PC-3 (cell line): ENCODE results near the gene GMDS. TPM values are rescaled to one million over a fixed set of nuclear protein-coding genes. Genes with fewer than 3 reads are reported as not detected.
A peak's percentile ranks its signal among the peaks of the same experiment; 100 is the strongest.

ENCODE experiments used
- ATAC-seq: fragments of 200-7000 bp; cut with Tn5 transposase; 2 replicates; pipeline ENCODE4 v1.9.1; 2020; ENCODE audit warnings: mild to moderate bottlenecking, moderate library complexity
- BruUV-seq: library from RNA; stranded (reverse); fragments of 400-500 nt; replicated peaks from 2 replicates; lab custom pipeline; 2021; lab: Mats Ljungman, UMichigan
- CTCF ChIA-PET: fragments of 300-600 bp; sonication (Branson Sonifier 250); formaldehyde crosslinking; loops from one replicate; lab custom pipeline; 2022; ENCODE audit warnings: antibody characterized with exemption; lab: Charles Lee
- POLR2A ChIA-PET: fragments of 300-600 bp; sonication (Branson Sonifier 250); formaldehyde crosslinking; loops from one replicate; lab custom pipeline; 2022; ENCODE audit warnings: antibody characterized with exemption; ENCODE audit not compliant: unreplicated experiment; lab: Charles Lee
- DNase-seq: peaks from one replicate; pipeline ENCODE4 v3.0.0-alpha.2; 2015
- H2AFZ ChIP-seq: fragments of 300-600 bp; sonication (generic); 2 replicates; pipeline ENCODE4 v1.6.0; 2016; ENCODE audit warnings: antibody characterized with exemption, low read length
- H3F3A ChIP-seq: fragments of 300-600 bp; sonication (generic); one replicate; pipeline ENCODE4 v1.6.0; 2017; ENCODE audit warnings: antibody characterized with exemption, low read length, control low read depth, mild to moderate bottlenecking; ENCODE audit not compliant: unreplicated experiment
- H3K27ac ChIP-seq: fragments of 300-600 bp; sonication (generic); 2 replicates; pipeline ENCODE4 v1.5.1; 2016; ENCODE audit warnings: mild to moderate bottlenecking, low read length
- H3K27me3 ChIP-seq: fragments of 300-600 bp; sonication (generic); 2 replicates; pipeline ENCODE4 v1.6.1; 2016; ENCODE audit warnings: low read length, mixed read lengths
- H3K36me3 ChIP-seq: fragments of 300-600 bp; sonication (generic); 2 replicates; pipeline ENCODE4 v1.6.1; 2016; ENCODE audit warnings: low read depth, mixed run types, low read length, mixed read lengths
- H3K4me1 ChIP-seq: fragments of 300-600 bp; sonication (generic); 2 replicates; pipeline ENCODE4 v1.5.1; 2016; ENCODE audit warnings: low read length; ENCODE audit not compliant: insufficient read depth
- H3K4me2 ChIP-seq: fragments of 300-600 bp; sonication (generic); 2 replicates; pipeline ENCODE4 v1.6.0; 2016; ENCODE audit warnings: low read length
- H3K4me3 ChIP-seq: fragments of 300-600 bp; sonication (generic); 2 replicates; pipeline ENCODE4 v1.5.1; 2016; ENCODE audit warnings: mild to moderate bottlenecking, low read length, mixed read lengths
- H3K79me2 ChIP-seq: fragments of 300-600 bp; sonication (generic); 2 replicates; pipeline ENCODE4 v1.6.1; 2017; ENCODE audit warnings: low read length, mixed read lengths
- H3K9ac ChIP-seq: fragments of 300-600 bp; sonication (generic); 2 replicates; pipeline ENCODE4 v1.6.0; 2016; ENCODE audit warnings: mild to moderate bottlenecking, low read length
- H3K9me2 ChIP-seq: fragments of 300-600 bp; sonication (generic); replicated peaks from 2 replicates; pipeline ENCODE4 v1.6.1; 2016; ENCODE audit warnings: mixed run types, low read length, mixed read lengths
- H3K9me3 ChIP-seq: fragments of 300-600 bp; sonication (generic); 2 replicates; pipeline ENCODE4 v1.6.1; 2016; ENCODE audit warnings: low read length, mixed read lengths
- H4K20me1 ChIP-seq: fragments of 300-600 bp; sonication (generic); 2 replicates; pipeline ENCODE4 v1.6.1; 2016; ENCODE audit warnings: low read length, mixed read lengths
- EZH2 ChIP-seq: fragments of 300-600 bp; sonication (generic); IDR thresholded peaks from one replicate; pipeline ENCODE4 v1.6.1; 2017; ENCODE audit warnings: antibody characterized with exemption, mild to moderate bottlenecking, low read length; ENCODE audit not compliant: unreplicated experiment
- EZH2phosphoT487 ChIP-seq: fragments of 300-600 bp; sonication (generic); IDR thresholded peaks from 2 replicates; pipeline ENCODE4 v1.6.1; 2018; ENCODE audit warnings: mild to moderate bottlenecking, antibody characterized with exemption, low read length, borderline replicate concordance
- intact Hi-C: fragments of 100-400 bp; cut with micrococcal nuclease; formaldehyde crosslinking; loops from 2 replicates; pipeline ENCODE4 v1.9.0; 2023
- total RNA-seq: library from RNA; depleted of rRNA; stranded (reverse); fragments of >200 nt; gene quantifications from 2 replicates; pipeline ENCODE4 v1.2.3, GENCODE V29; 2014
- TF ChIP-seq, protein P1 (sequence below): fragments of 300-600 bp; sonication (generic); conservative IDR thresholded peaks from 2 replicates; pipeline ENCODE4 v1.5.1; 2017; ENCODE audit warnings: antibody characterized with exemption, low read depth, mild to moderate bottlenecking, low read length

The GMDS gene
- total RNA-seq, 1 experiment from 2014 or later, result 18.3 TPM

DNA sequence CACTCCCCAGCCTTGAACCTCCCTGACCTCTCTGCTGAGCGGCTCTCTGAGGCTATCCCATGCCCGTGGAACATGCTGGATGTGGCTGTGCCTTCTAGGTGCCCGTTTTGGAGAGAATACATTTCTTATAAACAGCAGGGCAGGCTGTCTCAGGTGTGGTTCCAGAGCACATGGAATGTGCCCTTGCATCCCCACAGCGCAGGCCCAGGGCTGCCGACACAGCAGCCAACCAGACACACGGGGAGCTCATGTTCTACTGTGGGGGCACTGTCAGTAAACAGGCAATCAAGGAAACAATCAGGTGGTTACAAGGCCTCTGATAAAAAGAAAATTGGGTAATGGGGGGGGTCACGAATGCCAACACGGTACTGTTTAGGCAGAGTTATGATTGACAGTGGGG lies 604.9 kb downstream of the GMDS start:
- Histone ChIP-seq H4K20me1 (no peaks in the 10 kb centered on the region), H3K79me2 (no peaks in the 10 kb centered on the region), H3K4me2 (no peak overlapping the region), H3K36me3 (no peaks in the 10 kb centered on the region), H3K27me3 (no peaks in the 10 kb centered on the region), H3F3A (no peaks in the 10 kb centered on the region), H3K4me3 (no peak overlapping the region), H3K9me3 (no peaks in the 10 kb centered on the region), H3K9ac (no peak overlapping the region), H2AFZ (no peak overlapping the region), H3K9me2 (no peaks in the 10 kb centered on the region), H3K4me1 (peaks cover 34% of the 10 kb centered on the region), H3K27ac (no peak overlapping the region)
- intact Hi-C loops, result no loop called here
- no peak for DNase-seq
- ATAC-seq, result no peak
- ChIA-PET POLR2A (no interaction called here), CTCF (no interaction called here)
- TF ChIP-seq, protein P1, sequence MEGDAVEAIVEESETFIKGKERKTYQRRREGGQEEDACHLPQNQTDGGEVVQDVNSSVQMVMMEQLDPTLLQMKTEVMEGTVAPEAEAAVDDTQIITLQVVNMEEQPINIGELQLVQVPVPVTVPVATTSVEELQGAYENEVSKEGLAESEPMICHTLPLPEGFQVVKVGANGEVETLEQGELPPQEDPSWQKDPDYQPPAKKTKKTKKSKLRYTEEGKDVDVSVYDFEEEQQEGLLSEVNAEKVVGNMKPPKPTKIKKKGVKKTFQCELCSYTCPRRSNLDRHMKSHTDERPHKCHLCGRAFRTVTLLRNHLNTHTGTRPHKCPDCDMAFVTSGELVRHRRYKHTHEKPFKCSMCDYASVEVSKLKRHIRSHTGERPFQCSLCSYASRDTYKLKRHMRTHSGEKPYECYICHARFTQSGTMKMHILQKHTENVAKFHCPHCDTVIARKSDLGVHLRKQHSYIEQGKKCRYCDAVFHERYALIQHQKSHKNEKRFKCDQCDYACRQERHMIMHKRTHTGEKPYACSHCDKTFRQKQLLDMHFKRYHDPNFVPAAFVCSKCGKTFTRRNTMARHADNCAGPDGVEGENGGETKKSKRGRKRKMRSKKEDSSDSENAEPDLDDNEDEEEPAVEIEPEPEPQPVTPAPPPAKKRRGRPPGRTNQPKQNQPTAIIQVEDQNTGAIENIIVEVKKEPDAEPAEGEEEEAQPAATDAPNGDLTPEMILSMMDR, result no peak
- BruUV-seq, result no TSS peak

DNA sequence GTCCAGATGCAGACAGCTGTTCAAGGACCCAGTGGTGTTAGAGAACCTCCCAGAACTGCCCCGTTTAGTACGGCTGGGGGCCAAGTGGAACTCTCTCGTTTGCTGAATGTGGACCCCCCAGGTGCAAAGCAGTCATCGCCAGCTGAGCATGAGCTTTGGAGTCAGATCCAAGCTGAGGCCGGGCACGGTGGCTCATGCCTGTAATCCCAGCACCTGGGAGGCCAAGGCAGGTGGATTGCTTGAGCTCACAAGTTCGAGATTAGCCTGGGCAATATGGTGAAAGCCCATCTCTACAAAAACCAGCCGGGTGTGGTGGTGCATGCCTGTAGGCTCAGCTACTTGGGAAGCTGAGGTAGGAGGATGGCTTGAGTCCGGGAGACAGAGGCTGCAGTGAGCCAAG lies 606.0 kb downstream of the GMDS start:
- Histone ChIP-seq H2AFZ (no peak overlapping the region), H3K9me2 (no peaks in the 10 kb centered on the region), H3K79me2 (no peaks in the 10 kb centered on the region), H3K4me2 (no peak overlapping the region), H3K9ac (no peak overlapping the region), H3K27me3 (no peaks in the 10 kb centered on the region), H3F3A (no peaks in the 10 kb centered on the region), H3K27ac (no peak overlapping the region), H3K4me1 (peaks cover 34% of the 10 kb centered on the region), H3K4me3 (no peak overlapping the region), H3K36me3 (no peaks in the 10 kb centered on the region), H4K20me1 (no peaks in the 10 kb centered on the region), H3K9me3 (no peaks in the 10 kb centered on the region)
- ChIA-PET POLR2A (interaction anchor here (0.5 kb wide), 1 partner anchor 26 kb away, joined by 3 read pairs; no protein-coding TSS in a partner anchor), CTCF (no interaction called here)
- TF ChIP-seq EZH2phosphoT487 (no peak), EZH2 (no peak)
- TF ChIP-seq, protein P1, result no peak
- DNase-seq, result no peak
- no peak for ATAC-seq
- BruUV-seq, result no TSS peak
- intact Hi-C loops, result no loop called here

DNA sequence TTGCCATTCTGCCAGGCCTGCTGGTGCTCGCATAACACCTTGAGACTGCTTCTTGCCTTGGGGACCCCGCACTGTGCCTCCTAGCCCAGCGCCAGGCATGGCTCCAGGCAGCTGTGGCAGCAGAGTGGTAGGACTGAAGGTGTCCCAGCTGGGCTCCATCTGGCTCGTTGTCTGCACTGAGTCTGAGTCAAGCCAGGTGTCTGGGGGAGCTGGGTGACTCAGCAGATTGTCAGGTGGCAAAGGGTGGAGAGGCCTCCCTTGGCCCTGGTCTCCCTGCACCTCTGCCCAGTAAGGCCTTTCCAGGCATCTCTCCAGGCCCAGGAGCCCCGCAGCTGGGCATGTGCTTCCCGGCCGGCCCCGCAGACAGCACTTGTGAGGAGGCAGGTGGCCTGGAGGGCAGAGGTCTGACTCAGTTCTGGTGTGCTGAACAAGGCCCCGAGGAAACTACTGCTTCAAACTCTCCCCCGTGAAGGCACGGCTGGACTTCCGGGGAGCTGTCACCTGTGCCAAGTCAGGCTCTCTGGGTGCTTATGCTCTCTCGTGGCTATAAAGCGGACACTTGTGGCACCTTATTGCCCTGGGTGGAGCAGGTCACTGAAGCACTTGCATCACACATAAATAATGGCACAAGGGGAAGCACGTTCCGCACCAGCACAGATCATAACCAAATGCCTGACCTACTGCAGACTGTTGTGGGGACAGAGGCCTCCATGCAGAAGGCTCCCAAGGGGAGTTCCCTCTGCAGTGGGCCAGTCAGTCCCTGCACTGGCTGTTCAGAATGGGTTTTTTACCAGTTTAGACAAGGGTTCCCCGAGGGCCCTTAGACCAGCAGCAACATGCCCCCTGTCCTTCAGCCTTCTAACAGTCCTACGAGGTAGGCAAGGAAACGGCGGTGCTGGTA lies 608.2 kb downstream of the GMDS start:
- intact Hi-C loops, result no loop called here

More for the DNA sequence above, 608.2 kb downstream of the GMDS start:
- peaks cover 32% of the 10 kb centered on the region for H3K4me1 ChIP-seq
- TF ChIP-seq EZH2 (no peak), EZH2phosphoT487 (no peak)
- TF ChIP-seq, protein P1, result no peak
- H3K27ac ChIP-seq, result peak overlapping the region; percentile 85
- peak; percentile 78 for DNase-seq
- no TSS peak for BruUV-seq
- H2AFZ ChIP-seq, result peak overlapping the region; percentile 75
- H4K20me1 ChIP-seq, result no peaks in the 10 kb centered on the region
- peak; percentile 76 for ATAC-seq
- no peaks in the 10 kb centered on the region for H3K79me2 ChIP-seq
- peak overlapping the region; percentile 35 for H3K4me2 ChIP-seq
- ChIA-PET POLR2A (interaction anchor here (0.7 kb wide), 1 partner anchor 30 kb away, joined by 3 read pairs; no protein-coding TSS in a partner anchor), CTCF (no interaction called here)
- H3K36me3 ChIP-seq, result no peaks in the 10 kb centered on the region
- no peaks in the 10 kb centered on the region for H3F3A ChIP-seq
- H3K9ac ChIP-seq, result peak overlapping the region; percentile 39; the same call in 1 of the 2 replicates
- H3K4me3 ChIP-seq, result no peak overlapping the region
- no peaks in the 10 kb centered on the region for H3K27me3 ChIP-seq
- H3K9me2 ChIP-seq, result no peaks in the 10 kb centered on the region
- no peaks in the 10 kb centered on the region for H3K9me3 ChIP-seq
